ENCODE data around the gene CHRNB2.

- TF ChIP-seq CTCF (IDR thresholded peaks at IDR 0.05 in 4 of 5, conservative IDR thresholded peaks at IDR 0.05 in 1 of 5) (no peak), POLR2A (IDR thresholded peaks at IDR 0.05) (no peak)
Observed at GRCh38 chr1:154557248-154557938, 10.2 kb upstream of the CHRNB2 start.

Data from gastrocnemius medialis (tissue), 4 donors.